Breast epithelium (tissue), 4 donors: ENCODE data around the gene ZSWIM4. TPM values are rescaled to one million over a fixed set of nuclear protein-coding genes. Genes with fewer than 3 reads are reported as not detected.

Source experiments
- DNase-seq, 2 donors: peaks; one replicate each; pipeline ENCODE4 v3.0.0-alpha.2; 2019; ENCODE audit warnings: low spot score in 2 of 2
- H3K27ac ChIP-seq, 2 donors: fragments of 200-600 bp; sonication (generic) in 1 of 2; one replicate each; pipeline ENCODE4 v1.5.1; 2016 to 2019; ENCODE audit warnings: mild to moderate bottlenecking in 1 of 2
- H3K27me3 ChIP-seq, 2 donors: fragments of 200-600 bp; sonication (generic) in 1 of 2; one replicate each; pipeline versions ENCODE4 v1.5.1 to v1.6.0; 2017 to 2019; ENCODE audit warnings: control low read depth in 1 of 2, mild to moderate bottlenecking in 1 of 2
- H3K36me3 ChIP-seq: fragments of 200-600 bp; one replicate; pipeline ENCODE4 v1.5.1; 2019
- H3K4me1 ChIP-seq, 2 donors: fragments of 200-600 bp; sonication (generic); one replicate each; pipeline ENCODE4 v1.5.1; 2016 to 2019; ENCODE audit warnings: control low read depth in 1 of 2
- H3K4me3 ChIP-seq, 3 donors: fragments of 200-600 bp; sonication (generic); 1 replicate in 2 of 3; 2 replicates in 1 of 3; pipeline ENCODE4 v1.5.1; 2016 to 2019; ENCODE audit warnings: mild to moderate bottlenecking in 3 of 3, moderate library complexity in 2 of 3
- H3K9me3 ChIP-seq, 2 donors: fragments of 200-600 bp; sonication (generic) in 1 of 2; one replicate each; pipeline ENCODE4 v1.5.1; 2016 to 2019; ENCODE audit warnings: control low read depth in 1 of 2
- CTCF ChIP-seq, 3 donors: fragments of 450-650 bp; IDR thresholded peaks; one replicate each; pipeline ENCODE4 v1.5.1; 2016 to 2017; ENCODE audit warnings: antibody characterized with exemption in 3 of 3, mild to moderate bottlenecking in 3 of 3, moderate library complexity in 3 of 3
- POLR2A ChIP-seq: fragments of 450-650 bp; IDR thresholded peaks from one replicate; pipeline ENCODE4 v1.6.1; 2016; ENCODE audit warnings: antibody characterized with exemption, mild to moderate bottlenecking, moderate library complexity
- POLR2AphosphoS5 ChIP-seq, 3 donors: sonication (generic); formaldehyde crosslinking; IDR thresholded peaks; one replicate each; pipeline ENCODE4 v1.6.1; 2017; ENCODE audit warnings: antibody characterized with exemption in 3 of 3
- intact Hi-C: fragments of 100-400 bp; cut with DNase I; formaldehyde crosslinking; loops from one replicate; pipeline ENCODE4 v1.15.1; 2023; ENCODE audit warnings: low total_unique reads
- total RNA-seq, 3 donors: library from RNA; depleted of rRNA; stranded (reverse); fragments of >200 nt; gene quantifications; one replicate each; pipeline ENCODE4 v1.1.0, GENCODE V29; 2016

ZSWIM4 gene
- total RNA-seq, 3 donors from 2014 or later = 1.1 to 8.5 (median 6.9) TPM

GRCh38 chr19:13803038-13803437, 7.8 kb downstream of the ZSWIM4 start:
- no peaks in the 10 kb centered on the region for H3K4me1 ChIP-seq
- intact Hi-C loops = no loop called here
- no peaks in the 10 kb centered on the region for H3K36me3 ChIP-seq
- TF ChIP-seq CTCF (IDR thresholded peaks at IDR 0.05) (no peak), POLR2A (no peak), POLR2AphosphoS5 (IDR thresholded peaks at IDR 0.05) (peak in 1 of 3 donors; percentile 34)
- H3K9me3 ChIP-seq = no peaks in the 10 kb centered on the region
- peak overlapping the region; percentile 61 to 68 for H3K27ac ChIP-seq
- peak; percentile 66 to 75 for DNase-seq
- no peak overlapping the region for H3K4me3 ChIP-seq
- no peaks in the 10 kb centered on the region for H3K27me3 ChIP-seq

DNA sequence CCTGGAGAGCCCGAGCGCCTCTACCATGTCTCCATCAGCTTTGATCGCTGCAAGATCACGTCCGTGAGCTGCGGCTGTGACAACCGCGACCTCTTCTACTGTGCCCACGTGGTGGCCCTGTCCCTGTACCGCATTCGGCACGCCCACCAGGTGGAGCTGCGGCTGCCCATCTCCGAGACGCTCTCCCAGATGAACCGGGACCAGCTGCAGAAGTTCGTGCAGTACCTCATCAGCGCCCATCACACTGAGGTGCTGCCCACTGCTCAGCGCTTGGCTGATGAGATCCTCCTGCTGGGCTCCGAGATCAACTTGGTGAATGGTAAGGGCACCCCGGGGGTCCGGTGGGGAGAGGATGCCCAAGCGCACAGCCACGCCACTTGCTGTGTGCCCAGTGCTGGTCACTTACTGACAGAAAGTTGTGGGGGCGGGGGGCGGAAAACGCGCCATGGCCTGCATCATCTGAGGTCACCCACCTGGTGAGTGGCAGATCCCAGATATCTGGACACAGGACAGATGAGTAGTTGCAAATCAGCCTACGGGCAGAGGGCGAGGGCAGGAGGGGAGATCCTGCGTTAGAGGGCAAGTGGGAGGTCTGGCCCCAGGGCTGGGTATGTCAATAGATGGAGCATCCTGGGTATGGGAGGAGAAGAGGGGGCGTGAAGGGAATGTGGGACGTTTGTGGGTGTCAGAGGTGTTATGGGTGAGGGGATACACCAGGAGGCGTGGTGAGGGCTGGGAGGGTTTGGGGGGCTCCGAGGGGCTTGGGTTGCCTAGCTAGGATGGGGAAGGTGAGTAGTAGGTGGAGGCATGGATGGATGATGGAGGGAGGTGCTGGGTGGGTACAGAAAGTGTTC, 9.8 kb downstream of the ZSWIM4 start:
- H3K27ac ChIP-seq = no peak overlapping the region
- no peak overlapping the region for H3K4me3 ChIP-seq
- no peaks in the 10 kb centered on the region for H3K9me3 ChIP-seq
- H3K27me3 ChIP-seq = no peaks in the 10 kb centered on the region
- no peak for DNase-seq
- H3K36me3 ChIP-seq = no peaks in the 10 kb centered on the region
- TF ChIP-seq CTCF (IDR thresholded peaks at IDR 0.05) (no peak), POLR2A (no peak), POLR2AphosphoS5 (IDR thresholded peaks at IDR 0.05) (no peak)
- H3K4me1 ChIP-seq = no peaks in the 10 kb centered on the region
- intact Hi-C loops = no loop called here

DNA sequence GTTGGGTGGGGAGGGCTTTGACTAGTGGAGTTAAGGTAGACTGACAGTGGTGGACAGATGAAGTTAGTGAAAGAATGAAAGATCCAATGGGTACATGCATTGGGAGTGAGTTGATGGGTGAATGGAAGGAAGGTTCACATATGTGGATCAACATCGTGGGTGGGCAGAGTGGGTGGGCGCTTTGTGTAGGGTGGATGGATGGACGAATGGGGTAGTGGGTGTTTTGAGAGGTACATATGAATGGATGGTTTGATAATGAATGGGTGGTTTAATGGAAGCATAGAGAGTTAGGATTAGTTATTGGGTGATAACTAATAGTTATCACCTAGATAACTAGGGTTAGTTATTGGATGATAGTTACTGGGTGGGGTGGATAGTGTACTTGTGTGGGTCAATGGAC, 11.5 kb downstream of the ZSWIM4 start:
- TF ChIP-seq POLR2AphosphoS5 (IDR thresholded peaks at IDR 0.05) = no peak
- TF ChIP-seq CTCF (IDR thresholded peaks at IDR 0.05) = no peak
- no peak for TF ChIP-seq POLR2A
- DNase-seq = no peak
- Histone ChIP-seq H3K27me3 (no peaks in the 10 kb centered on the region), H3K27ac (no peak overlapping the region), H3K4me1 (no peaks in the 10 kb centered on the region), H3K4me3 (no peak overlapping the region), H3K9me3 (no peaks in the 10 kb centered on the region), H3K36me3 (no peaks in the 10 kb centered on the region)
- intact Hi-C loops = no loop called here

GRCh38 chr19:13807421-13808021, 12.3 kb downstream of the ZSWIM4 start:
- DNase-seq = no peak
- intact Hi-C loops = no loop called here
- TF ChIP-seq POLR2AphosphoS5 (IDR thresholded peaks at IDR 0.05) (no peak), CTCF (IDR thresholded peaks at IDR 0.05) (no peak), POLR2A (no peak)
- H3K36me3 ChIP-seq = no peaks in the 10 kb centered on the region
- no peak overlapping the region for H3K27ac ChIP-seq
- no peak overlapping the region for H3K4me3 ChIP-seq
- no peaks in the 10 kb centered on the region for H3K9me3 ChIP-seq
- H3K27me3 ChIP-seq = no peaks in the 10 kb centered on the region
- no peaks in the 10 kb centered on the region for H3K4me1 ChIP-seq

DNA sequence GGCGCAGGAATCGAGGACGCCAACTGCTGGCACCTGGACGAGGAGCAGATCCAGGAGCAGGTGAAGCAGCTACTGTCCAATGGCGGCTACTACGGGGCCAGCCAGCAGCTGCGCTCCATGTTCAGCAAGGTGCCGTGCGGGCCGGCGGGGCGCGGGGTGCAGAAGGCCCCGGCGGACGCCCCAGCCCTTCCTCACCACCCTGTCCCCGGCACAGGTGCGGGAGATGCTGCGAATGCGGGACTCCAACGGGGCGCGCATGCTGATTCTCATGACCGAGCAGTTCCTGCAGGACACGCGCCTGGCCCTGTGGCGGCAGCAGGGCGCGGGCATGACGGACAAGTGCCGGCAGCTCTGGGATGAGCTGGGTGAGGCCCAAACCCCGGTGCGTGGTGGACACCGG, 13.6 kb downstream of the ZSWIM4 start:
- H3K27ac ChIP-seq = no peak overlapping the region
- DNase-seq = no peak
- H3K27me3 ChIP-seq = no peaks in the 10 kb centered on the region
- no peaks in the 10 kb centered on the region for H3K36me3 ChIP-seq
- H3K4me3 ChIP-seq = no peak overlapping the region
- no peaks in the 10 kb centered on the region for H3K9me3 ChIP-seq
- H3K4me1 ChIP-seq = no peaks in the 10 kb centered on the region
- intact Hi-C loops = no loop called here
- TF ChIP-seq POLR2A (no peak), POLR2AphosphoS5 (IDR thresholded peaks at IDR 0.05) (no peak), CTCF (IDR thresholded peaks at IDR 0.05) (no peak)
